Glutamatergic neuron (in vitro differentiated cells): Measurements from ENCODE around the gene NR1D1. TPM values are rescaled to one million over a fixed set of nuclear protein-coding genes. Genes with fewer than 3 reads are reported as not detected.

Source experiments
- DNase-seq: peaks from one replicate; pipeline ENCODE4 v3.0.0; 2022
- H3K27ac Mint-ChIP-seq: one replicate; pipeline ENCODE4 v1.8.0; 2020; ENCODE audit warnings: mild to moderate bottlenecking, mixed read lengths, inconsistent platforms; ENCODE audit not compliant: unreplicated experiment
- H3K27me3 Mint-ChIP-seq: one replicate; pipeline ENCODE4 v1.8.0; 2020; ENCODE audit warnings: mild to moderate bottlenecking, moderate library complexity, mixed read lengths, inconsistent platforms; ENCODE audit not compliant: unreplicated experiment
- H3K36me3 Mint-ChIP-seq: one replicate; pipeline ENCODE4 v1.8.0; 2020; ENCODE audit warnings: mild to moderate bottlenecking, mixed read lengths, inconsistent platforms; ENCODE audit not compliant: unreplicated experiment
- H3K4me1 Mint-ChIP-seq: one replicate; pipeline ENCODE4 v1.8.0; 2020; ENCODE audit warnings: mild to moderate bottlenecking, low read depth, mixed read lengths, inconsistent platforms; ENCODE audit not compliant: unreplicated experiment
- H3K4me3 Mint-ChIP-seq: one replicate; pipeline ENCODE4 v1.8.0; 2020; ENCODE audit warnings: mild to moderate bottlenecking, mixed read lengths, inconsistent platforms; ENCODE audit not compliant: unreplicated experiment
- H3K9me3 Mint-ChIP-seq: one replicate; pipeline ENCODE4 v1.8.0; 2020; ENCODE audit warnings: mild to moderate bottlenecking, moderate library complexity, mixed read lengths, inconsistent platforms; ENCODE audit not compliant: unreplicated experiment
- CTCF ChIP-seq: fragments of 200-600 bp; sonication (generic); IDR thresholded peaks from one replicate; pipeline ENCODE4 v1.5.0; 2021; ENCODE audit not compliant: partially characterized antibody, unreplicated experiment
- total RNA-seq: library from RNA; stranded (reverse); fragmentation: NEBNext Ultra II Directional; extraction: Animal tissue kit (Norgen Biotek cat#: 25700); gene quantifications from one replicate; pipeline ENCODE4 v1.2.1, GENCODE V29; 2021; ENCODE audit not compliant: unreplicated experiment

Gene NR1D1
- total RNA-seq, 1 donor from 2014 or later = 1.3 TPM

DNA sequence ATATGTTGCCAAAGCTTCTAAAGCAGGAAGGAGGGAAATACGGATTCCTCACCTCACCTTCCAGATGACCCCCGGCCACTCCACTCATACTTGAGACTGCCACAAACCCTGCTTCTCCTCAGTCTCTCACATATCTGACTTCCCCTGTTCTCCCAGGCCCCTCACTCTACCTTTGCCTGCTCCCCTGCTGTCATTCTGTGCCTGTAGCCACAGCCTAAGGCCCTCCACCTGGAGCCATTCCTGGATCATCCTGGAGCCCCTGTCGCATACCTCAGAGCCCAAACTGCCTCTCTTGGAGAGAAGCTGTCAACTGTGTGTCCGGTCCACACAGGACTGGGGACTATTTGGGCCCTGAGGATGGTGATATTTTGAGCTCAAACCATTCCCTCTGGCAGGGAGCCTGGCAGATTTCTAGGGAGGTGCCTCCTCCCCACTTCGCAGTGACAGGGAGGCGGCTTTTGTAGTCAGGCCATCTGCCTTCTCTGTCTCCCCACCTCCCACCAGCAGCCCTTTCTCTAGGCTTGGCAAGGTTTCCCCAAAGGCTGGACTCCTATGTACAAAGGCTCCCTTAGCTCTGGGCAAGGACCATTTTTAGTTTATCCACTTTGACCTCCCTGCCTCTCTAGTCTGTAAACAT lies 43.9 kb downstream of the NR1D1 start:
- H3K36me3 Mint-ChIP-seq = no peaks in the 10 kb centered on the region
- H3K4me3 Mint-ChIP-seq = peak overlapping the region; percentile 52
- peak overlapping the region; percentile 77 for H3K27ac Mint-ChIP-seq
- TF ChIP-seq CTCF = no peak
- H3K4me1 Mint-ChIP-seq = peaks cover 13% of the 10 kb centered on the region
- peaks cover 3% of the 10 kb centered on the region for H3K27me3 Mint-ChIP-seq
- no peak for DNase-seq
- peaks cover 3% of the 10 kb centered on the region for H3K9me3 Mint-ChIP-seq

Other genes with a start within 250 kb of the NR1D1 start
- not detected for gene IKZF3, start 236.3 kb downstream of the NR1D1 start, total RNA-seq
- not detected for gene ZPBP2, start 232.4 kb downstream of the NR1D1 start, total RNA-seq
- gene GSDMB, start 182.0 kb downstream of the NR1D1 start, total RNA-seq = 28.5 TPM
- gene ORMDL3, start 173.0 kb downstream of the NR1D1 start, total RNA-seq = 70.9 TPM
- not detected for gene LRRC3C, start 172.9 kb downstream of the NR1D1 start, total RNA-seq
- not detected for gene GSDMA, start 137.6 kb downstream of the NR1D1 start, total RNA-seq
- gene PSMD3, start 119.8 kb downstream of the NR1D1 start, total RNA-seq = 113 TPM
- not detected for gene CSF3, start 85.1 kb downstream of the NR1D1 start, total RNA-seq
- gene MED24, start 46.2 kb downstream of the NR1D1 start, total RNA-seq = 172 TPM
- 17.6 TPM for gene THRA, start 37.6 kb downstream of the NR1D1 start, total RNA-seq
- 110 TPM for gene MSL1, start 21.4 kb upstream of the NR1D1 start, total RNA-seq
- gene CASC3, start 39.9 kb upstream of the NR1D1 start, total RNA-seq = 145 TPM
- 25.3 TPM for gene RAPGEFL1, start 76.9 kb upstream of the NR1D1 start, total RNA-seq
- 25.4 TPM for gene WIPF2, start 118.7 kb upstream of the NR1D1 start, total RNA-seq
- gene CDC6, start 187.3 kb upstream of the NR1D1 start, total RNA-seq = 4.7 TPM
- gene RARA, start 208.6 kb upstream of the NR1D1 start, total RNA-seq = 26.2 TPM